CD4-positive, CD25-positive, alpha-beta regulatory T cell (primary cell): ENCODE measurements around the gene ABHD17B. TPM values are rescaled to one million over a fixed set of nuclear protein-coding genes. Genes with fewer than 3 reads are reported as not detected.

ENCODE experiments used
- ATAC-seq, 2 donors: fragments of 150-1000 bp; cut with Tn5 transposase; one replicate each; pipeline ENCODE4 v1.10.0; 2021; ENCODE audit warnings: low read depth in 2 of 2, moderate number of reproducible peaks in 2 of 2, moderate library complexity in 1 of 2
- DNase-seq, 3 donors: peaks; one replicate each; pipeline versions ENCODE4 v3.0.0 to v3.0.0-alpha.2; 2012 to 2022; ENCODE audit warnings: mixed read lengths in 1 of 3
- H3K27ac ChIP-seq: one replicate; pipeline ENCODE4 v1.7.0; 2013; ENCODE audit warnings: mild to moderate bottlenecking, low read length; ENCODE audit not compliant: insufficient read depth, poor library complexity, severe bottlenecking
- H3K27me3 ChIP-seq: one replicate; pipeline ENCODE4 v1.7.0; 2013; ENCODE audit warnings: low read length; ENCODE audit not compliant: control insufficient read depth, insufficient read depth
- H3K36me3 ChIP-seq: one replicate; pipeline ENCODE4 v1.7.0; 2013; ENCODE audit warnings: mild to moderate bottlenecking, low read length, moderate library complexity; ENCODE audit not compliant: control insufficient read depth, insufficient read depth
- H3K4me1 ChIP-seq: 2 replicates; pipeline ENCODE4 v1.7.0; 2013; ENCODE audit warnings: mild to moderate bottlenecking, low read length; ENCODE audit not compliant: insufficient read depth, control insufficient read depth, poor library complexity, severe bottlenecking
- H3K4me3 ChIP-seq: one replicate; pipeline ENCODE4 v1.7.0; 2013; ENCODE audit warnings: low read depth, mild to moderate bottlenecking, low read length, moderate library complexity
- H3K9me3 ChIP-seq, 2 experiments: 1 replicate in 1 of 2; 2 replicates in 1 of 2; pipeline ENCODE4 v1.7.0; 2013; ENCODE audit warnings: low read length in 2 of 2, mild to moderate bottlenecking in 1 of 2, moderate library complexity in 1 of 2; ENCODE audit not compliant: control insufficient read depth in 2 of 2
- H3K27ac Mint-ChIP-seq, 3 donors: one replicate each; pipeline ENCODE4 v1.8.0; 2020 to 2022; ENCODE audit warnings: mild to moderate bottlenecking in 3 of 3, mixed read lengths in 3 of 3, moderate library complexity in 2 of 3
- H3K27me3 Mint-ChIP-seq: one replicate; pipeline ENCODE4 v1.8.0; 2022; ENCODE audit warnings: mild to moderate bottlenecking, mixed read lengths
- H3K36me3 Mint-ChIP-seq: one replicate; pipeline ENCODE4 v1.8.0; 2020; ENCODE audit warnings: mixed read lengths
- H3K4me1 Mint-ChIP-seq, 4 donors: one replicate each; pipeline ENCODE4 v1.8.0; 2020 to 2022; ENCODE audit warnings: mixed read lengths in 4 of 4, mild to moderate bottlenecking in 1 of 4
- H3K4me3 Mint-ChIP-seq, 4 donors: one replicate each; pipeline ENCODE4 v1.8.0; 2020 to 2022; ENCODE audit warnings: mild to moderate bottlenecking in 4 of 4, mixed read lengths in 4 of 4, moderate library complexity in 3 of 4
- H3K9me3 Mint-ChIP-seq, 7 donors: one replicate each; pipeline ENCODE4 v1.8.0; 2020 to 2022; ENCODE audit warnings: mixed read lengths in 7 of 7, mild to moderate bottlenecking in 3 of 7, moderate library complexity in 2 of 7
- polyA plus RNA-seq, 4 donors: library from polyadenylated mRNA; unstranded; fragments of 300-500 nt; fragmentation: Illumina TruSeq; gene quantifications; one replicate each; pipeline ENCODE4 v1.2.3, GENCODE V29; 2021
- total RNA-seq: library from RNA; stranded (reverse); gene quantifications from one replicate; pipeline ENCODE4 v1.2.3, GENCODE V29; 2022

The ABHD17B gene
- total and polyA plus RNA-seq, 5 donors from 2014 or later: 23.4 to 33.0 (median 27.4) TPM

DNA sequence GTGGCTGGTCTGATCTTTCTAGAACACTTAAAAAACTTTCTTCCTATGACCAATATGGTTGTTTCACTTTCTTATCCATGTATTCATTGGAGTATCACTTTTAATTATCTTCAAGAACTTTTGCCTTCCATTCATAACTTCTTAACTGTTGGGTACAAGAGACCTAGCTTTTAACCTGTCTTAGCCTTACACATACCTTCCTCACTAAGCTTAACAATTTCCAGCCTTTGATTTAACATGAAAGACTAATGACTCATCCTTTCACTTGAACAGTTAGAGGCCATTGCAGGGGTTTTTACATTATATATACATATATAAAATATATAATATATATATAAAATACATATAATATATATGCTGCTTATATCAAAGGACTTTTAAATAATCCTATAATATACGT, 57.9 kb downstream of the ABHD17B start:
- Histone ChIP-seq H3K36me3 (no peaks in the 10 kb centered on the region), H3K4me1 (no peaks in the 10 kb centered on the region), H3K27me3 (no peaks in the 10 kb centered on the region), H3K27ac (no peak overlapping the region), H3K9me3 (no peaks in the 10 kb centered on the region), H3K4me3 (no peak overlapping the region)
- DNase-seq (no peak), ATAC-seq (no peak)
- H3K27me3 Mint-ChIP-seq: no peaks in the 10 kb centered on the region
- H3K36me3 Mint-ChIP-seq: no peaks in the 10 kb centered on the region
- H3K9me3 Mint-ChIP-seq: peaks cover 0 to 4% (median 0%) of the 10 kb centered on the region in 7 donors
- H3K4me1 Mint-ChIP-seq: peaks cover 0 to 4% (median under 1%) of the 10 kb centered on the region in 4 donors
- no peak overlapping the region for H3K27ac Mint-ChIP-seq
- H3K4me3 Mint-ChIP-seq: no peak overlapping the region

- H3K27me3 ChIP-seq: no peaks in the 10 kb centered on the region
- ATAC-seq: no peak
- H3K4me1 ChIP-seq: no peaks in the 10 kb centered on the region
- Mint-ChIP-seq H3K27me3 (no peaks in the 10 kb centered on the region), H3K27ac (no peak overlapping the region), H3K4me3 (no peak overlapping the region), H3K4me1 (no peaks in the 10 kb centered on the region), H3K9me3 (peaks cover 0 to 4% (median 0%) of the 10 kb centered on the region in 7 donors), H3K36me3 (no peaks in the 10 kb centered on the region)
- no peak overlapping the region for H3K27ac ChIP-seq
- no peaks in the 10 kb centered on the region for H3K9me3 ChIP-seq
- DNase-seq: no peak
- H3K36me3 ChIP-seq: no peaks in the 10 kb centered on the region
- no peak overlapping the region for H3K4me3 ChIP-seq
Measured at GRCh38 chr9:71850996-71851395, 60.0 kb downstream of the ABHD17B start.

DNA sequence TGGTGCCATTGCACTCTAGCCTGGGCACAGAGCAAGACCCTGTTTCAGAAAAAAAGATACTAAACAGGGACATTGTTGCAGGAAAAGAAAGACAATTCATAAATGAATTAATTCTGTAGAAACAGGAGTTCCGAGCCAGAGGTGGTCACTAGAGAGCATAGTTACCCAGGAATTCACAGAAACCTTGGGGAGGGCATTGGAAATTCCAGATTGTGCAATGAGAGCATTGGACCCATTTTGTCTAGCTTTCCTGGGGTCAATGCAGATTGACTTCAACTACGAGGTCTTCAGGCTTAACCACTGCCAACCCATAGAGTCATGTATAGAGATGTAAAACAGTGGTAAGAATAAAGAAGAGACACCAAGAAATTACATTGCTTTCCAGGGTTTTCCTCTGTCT, 63.1 kb downstream of the ABHD17B start:
- Mint-ChIP-seq H3K4me3 (no peak overlapping the region), H3K9me3 (peaks cover 0 to 4% (median 0%) of the 10 kb centered on the region in 7 donors), H3K27me3 (no peaks in the 10 kb centered on the region), H3K36me3 (no peaks in the 10 kb centered on the region), H3K4me1 (no peaks in the 10 kb centered on the region), H3K27ac (no peak overlapping the region)
- Histone ChIP-seq H3K36me3 (no peaks in the 10 kb centered on the region), H3K27me3 (no peaks in the 10 kb centered on the region), H3K9me3 (no peaks in the 10 kb centered on the region), H3K4me1 (no peaks in the 10 kb centered on the region), H3K4me3 (no peak overlapping the region), H3K27ac (no peak overlapping the region)
- ATAC-seq (no peak), DNase-seq (no peak)

DNA sequence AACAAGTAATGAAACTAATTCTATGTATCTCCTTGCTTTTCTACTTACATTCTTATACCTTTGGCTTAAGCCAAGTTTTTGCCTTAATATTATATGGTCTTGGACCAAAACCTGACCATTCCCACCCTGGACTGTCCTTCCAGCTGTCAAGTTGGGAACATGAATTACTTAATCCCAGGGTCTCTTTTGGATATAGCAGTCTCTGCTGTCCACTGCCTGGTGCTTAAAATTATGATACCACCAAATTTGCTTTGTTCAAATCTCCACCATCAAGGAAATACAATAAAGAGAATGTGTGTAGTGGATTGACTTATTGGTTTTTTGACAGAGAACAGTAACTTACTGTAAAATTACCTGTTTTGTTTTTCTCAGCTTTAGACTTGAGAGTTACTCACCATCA, 66.2 kb downstream of the ABHD17B start:
- H3K9me3 Mint-ChIP-seq: peaks cover 0 to 5% (median 0%) of the 10 kb centered on the region in 7 donors
- Histone ChIP-seq H3K27me3 (no peaks in the 10 kb centered on the region), H3K36me3 (no peaks in the 10 kb centered on the region), H3K4me1 (no peaks in the 10 kb centered on the region), H3K4me3 (no peak overlapping the region), H3K9me3 (no peaks in the 10 kb centered on the region), H3K27ac (no peak overlapping the region)
- no peaks in the 10 kb centered on the region for H3K27me3 Mint-ChIP-seq
- ATAC-seq (no peak), DNase-seq (no peak)
- peaks cover 0 to 4% (median 0%) of the 10 kb centered on the region in 4 donors for H3K4me1 Mint-ChIP-seq
- no peak overlapping the region for H3K27ac Mint-ChIP-seq
- H3K36me3 Mint-ChIP-seq: no peaks in the 10 kb centered on the region
- no peak overlapping the region for H3K4me3 Mint-ChIP-seq

GRCh38 chr9:71839668-71840067, 71.3 kb downstream of the ABHD17B start:
- no peak overlapping the region for H3K4me3 Mint-ChIP-seq
- H3K4me1 Mint-ChIP-seq: peaks cover 0 to 4% (median 0%) of the 10 kb centered on the region in 4 donors
- Histone ChIP-seq H3K9me3 (peaks cover 0 to 3% of the 10 kb centered on the region in 2 experiments), H3K36me3 (no peaks in the 10 kb centered on the region), H3K27ac (no peak overlapping the region), H3K27me3 (no peaks in the 10 kb centered on the region), H3K4me1 (no peaks in the 10 kb centered on the region), H3K4me3 (no peak overlapping the region)
- peaks cover 0 to 9% (median 0%) of the 10 kb centered on the region in 7 donors for H3K9me3 Mint-ChIP-seq
- no peaks in the 10 kb centered on the region for H3K36me3 Mint-ChIP-seq
- peak overlapping the region in 1 of 3 donors; percentile 63 for H3K27ac Mint-ChIP-seq
- DNase-seq: no peak
- peaks cover 14% of the 10 kb centered on the region for H3K27me3 Mint-ChIP-seq
- no peak for ATAC-seq

DNA sequence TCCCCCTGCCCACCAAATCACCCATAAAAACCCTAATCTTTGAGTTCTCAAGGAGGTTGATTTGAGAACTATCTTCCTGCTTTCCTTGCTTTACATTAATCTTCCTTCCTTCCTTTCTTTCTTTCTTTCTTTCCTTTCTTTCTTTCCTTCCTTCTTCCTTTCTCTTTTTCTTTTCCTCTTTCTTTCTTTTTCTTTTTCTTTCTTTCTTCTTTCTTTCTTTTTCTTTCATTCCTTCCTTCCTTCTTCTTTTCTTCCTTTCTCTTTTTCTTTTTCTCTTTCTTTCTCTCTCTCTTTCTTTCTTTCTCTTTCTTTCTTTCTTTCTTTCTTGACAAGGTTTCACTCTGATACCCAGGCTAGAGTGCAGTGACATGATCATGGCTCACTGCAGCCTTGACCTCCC, 75.4 kb downstream of the ABHD17B start:
- Histone ChIP-seq H3K9me3 (peaks cover 0 to 8% of the 10 kb centered on the region in 2 experiments), H3K27me3 (peaks cover 2% of the 10 kb centered on the region), H3K27ac (no peak overlapping the region), H3K4me1 (no peaks in the 10 kb centered on the region), H3K4me3 (no peak overlapping the region), H3K36me3 (no peaks in the 10 kb centered on the region)
- H3K4me3 Mint-ChIP-seq: no peak overlapping the region
- ATAC-seq (no peak), DNase-seq (no peak)
- no peaks in the 10 kb centered on the region for H3K36me3 Mint-ChIP-seq
- peaks cover 0 to 3% (median 0%) of the 10 kb centered on the region in 4 donors for H3K4me1 Mint-ChIP-seq
- H3K27me3 Mint-ChIP-seq: peaks cover 19% of the 10 kb centered on the region
- H3K9me3 Mint-ChIP-seq: peaks cover 0 to 11% (median 3%) of the 10 kb centered on the region in 7 donors
- H3K27ac Mint-ChIP-seq: peak overlapping the region in 2 of 3 donors; percentile 47 to 57

DNA sequence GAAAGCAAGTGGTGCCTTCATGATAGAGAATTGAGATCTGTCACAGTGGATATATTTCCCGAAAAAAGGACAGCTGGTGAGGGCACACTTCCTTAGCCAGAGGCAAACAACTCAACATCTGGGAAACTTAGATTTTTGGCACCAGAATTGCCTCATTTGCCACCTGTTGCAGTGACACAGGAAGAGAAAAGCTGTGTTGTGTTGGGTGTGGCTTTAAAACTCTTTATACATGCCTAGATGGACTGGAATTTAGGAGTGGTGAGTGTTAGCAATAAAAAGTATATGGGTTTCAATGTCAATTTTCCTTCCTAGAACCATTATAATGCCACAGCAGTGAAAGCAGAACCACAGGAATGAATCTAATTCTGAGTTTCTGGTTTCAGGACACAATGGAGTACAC, 80.1 kb downstream of the ABHD17B start:
- DNase-seq (no peak), ATAC-seq (no peak)
- Histone ChIP-seq H3K27me3 (peaks cover 2% of the 10 kb centered on the region), H3K9me3 (peaks cover 0 to 8% of the 10 kb centered on the region in 2 experiments), H3K4me1 (no peaks in the 10 kb centered on the region), H3K27ac (no peak overlapping the region), H3K36me3 (no peaks in the 10 kb centered on the region), H3K4me3 (no peak overlapping the region)
- H3K4me3 Mint-ChIP-seq: no peak overlapping the region
- H3K9me3 Mint-ChIP-seq: peaks cover 0 to 10% (median 0%) of the 10 kb centered on the region in 7 donors
- peaks cover 20% of the 10 kb centered on the region for H3K27me3 Mint-ChIP-seq
- H3K27ac Mint-ChIP-seq: no peak overlapping the region
- no peaks in the 10 kb centered on the region for H3K36me3 Mint-ChIP-seq
- H3K4me1 Mint-ChIP-seq: no peaks in the 10 kb centered on the region

GRCh38 chr9:71830153-71830552, 80.8 kb downstream of the ABHD17B start:
- no peak overlapping the region for H3K4me3 ChIP-seq
- ATAC-seq: no peak
- peaks cover 0 to 6% (median 0%) of the 10 kb centered on the region in 7 donors for H3K9me3 Mint-ChIP-seq
- no peak overlapping the region for H3K27ac ChIP-seq
- H3K4me3 Mint-ChIP-seq: no peak overlapping the region
- H3K4me1 Mint-ChIP-seq: no peaks in the 10 kb centered on the region
- peaks cover 2% of the 10 kb centered on the region for H3K27me3 ChIP-seq
- H3K4me1 ChIP-seq: no peaks in the 10 kb centered on the region
- H3K27ac Mint-ChIP-seq: no peak overlapping the region
- H3K9me3 ChIP-seq: peaks cover 0 to 8% of the 10 kb centered on the region in 2 experiments
- no peak for DNase-seq
- no peaks in the 10 kb centered on the region for H3K36me3 Mint-ChIP-seq
- H3K36me3 ChIP-seq: no peaks in the 10 kb centered on the region
- H3K27me3 Mint-ChIP-seq: peaks cover 12% of the 10 kb centered on the region
